Lower leg skin (tissue), 4 donors: Measurements from ENCODE around the gene MFF. TPM values are rescaled to one million over a fixed set of nuclear protein-coding genes. Genes with fewer than 3 reads are reported as not detected.
"Not testable (repeated sequence)": the region's sequence is repeated elsewhere in the genome, so short reads cannot be mapped to it uniquely, and the experiment has no call there.

Source experiments
- DNase-seq, 2 donors: peaks; one replicate each; pipeline ENCODE4 v3.0.0-alpha.2; 2019; ENCODE audit warnings: low spot score in 2 of 2
- H3K4me3 ChIP-seq: fragments of 200-600 bp; sonication (generic); 2 replicates; pipeline ENCODE4 v1.5.1; 2017; ENCODE audit warnings: mild to moderate bottlenecking, low read depth; ENCODE audit not compliant: poor library complexity, severe bottlenecking
- POLR2A ChIP-seq, 2 donors: fragments of 450-650 bp; IDR thresholded peaks; one replicate each; pipeline ENCODE4 v1.6.1; 2016 to 2017; ENCODE audit warnings: antibody characterized with exemption in 2 of 2, mild to moderate bottlenecking in 1 of 2, moderate library complexity in 1 of 2
- WGBS, 2 donors: methylation state at CpG; one replicate each; pipeline ENCODE4 v1.1.5; 2018; 5-methylcytosine and 5-hydroxymethylcytosine counted together
- intact Hi-C: fragments of 100-400 bp; cut with DNase I; formaldehyde crosslinking; loops from one replicate; pipeline ENCODE4 v1.15.0; 2023; ENCODE audit warnings: low total_unique reads
- total RNA-seq, 4 donors: library from RNA; depleted of rRNA; stranded (reverse); fragments of >200 nt; gene quantifications; one replicate each; pipeline ENCODE4 v1.1.0, GENCODE V29; 2016
- TF ChIP-seq, protein P1 (sequence below), 3 donors: fragments of 450-650 bp; IDR thresholded peaks; one replicate each; pipeline ENCODE4 v1.5.1; 2016; ENCODE audit warnings: antibody characterized with exemption in 3 of 3, mild to moderate bottlenecking in 3 of 3, moderate library complexity in 2 of 3

Gene MFF
- total RNA-seq, 4 donors from 2014 or later: 76.6 to 105 (median 83.3) TPM

DNA sequence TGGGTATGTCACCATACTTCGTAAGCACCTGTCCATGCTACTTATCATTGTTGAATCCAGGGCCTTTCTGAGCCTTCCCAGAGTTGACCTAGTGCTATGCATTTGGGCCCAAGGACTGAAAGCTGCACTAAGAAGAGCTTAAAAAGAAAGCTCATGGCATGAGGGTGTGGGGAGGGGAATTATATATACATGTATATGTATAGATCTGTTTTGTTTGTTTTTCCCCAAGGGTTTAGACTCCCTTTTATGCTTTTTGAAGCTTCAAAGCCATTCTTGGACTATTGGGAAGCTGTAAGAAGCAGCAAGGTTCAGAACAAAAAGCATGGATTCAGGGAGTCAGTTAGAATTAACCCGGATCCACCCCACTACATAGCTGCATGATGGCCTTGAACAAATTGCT, 23.3 kb downstream of the MFF start:
- 61 to 97% methylated on average over 2 of the region's 2 CpGs for whole genome bisulfite sequencing, 2 donors
- TF ChIP-seq, protein P1, sequence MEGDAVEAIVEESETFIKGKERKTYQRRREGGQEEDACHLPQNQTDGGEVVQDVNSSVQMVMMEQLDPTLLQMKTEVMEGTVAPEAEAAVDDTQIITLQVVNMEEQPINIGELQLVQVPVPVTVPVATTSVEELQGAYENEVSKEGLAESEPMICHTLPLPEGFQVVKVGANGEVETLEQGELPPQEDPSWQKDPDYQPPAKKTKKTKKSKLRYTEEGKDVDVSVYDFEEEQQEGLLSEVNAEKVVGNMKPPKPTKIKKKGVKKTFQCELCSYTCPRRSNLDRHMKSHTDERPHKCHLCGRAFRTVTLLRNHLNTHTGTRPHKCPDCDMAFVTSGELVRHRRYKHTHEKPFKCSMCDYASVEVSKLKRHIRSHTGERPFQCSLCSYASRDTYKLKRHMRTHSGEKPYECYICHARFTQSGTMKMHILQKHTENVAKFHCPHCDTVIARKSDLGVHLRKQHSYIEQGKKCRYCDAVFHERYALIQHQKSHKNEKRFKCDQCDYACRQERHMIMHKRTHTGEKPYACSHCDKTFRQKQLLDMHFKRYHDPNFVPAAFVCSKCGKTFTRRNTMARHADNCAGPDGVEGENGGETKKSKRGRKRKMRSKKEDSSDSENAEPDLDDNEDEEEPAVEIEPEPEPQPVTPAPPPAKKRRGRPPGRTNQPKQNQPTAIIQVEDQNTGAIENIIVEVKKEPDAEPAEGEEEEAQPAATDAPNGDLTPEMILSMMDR (IDR thresholded peaks at IDR 0.05): no peak
- no peak for TF ChIP-seq POLR2A (IDR thresholded peaks at IDR 0.05)
- no peak overlapping the region for H3K4me3 ChIP-seq
- intact Hi-C loops: no loop called here
- DNase-seq: no peak

DNA sequence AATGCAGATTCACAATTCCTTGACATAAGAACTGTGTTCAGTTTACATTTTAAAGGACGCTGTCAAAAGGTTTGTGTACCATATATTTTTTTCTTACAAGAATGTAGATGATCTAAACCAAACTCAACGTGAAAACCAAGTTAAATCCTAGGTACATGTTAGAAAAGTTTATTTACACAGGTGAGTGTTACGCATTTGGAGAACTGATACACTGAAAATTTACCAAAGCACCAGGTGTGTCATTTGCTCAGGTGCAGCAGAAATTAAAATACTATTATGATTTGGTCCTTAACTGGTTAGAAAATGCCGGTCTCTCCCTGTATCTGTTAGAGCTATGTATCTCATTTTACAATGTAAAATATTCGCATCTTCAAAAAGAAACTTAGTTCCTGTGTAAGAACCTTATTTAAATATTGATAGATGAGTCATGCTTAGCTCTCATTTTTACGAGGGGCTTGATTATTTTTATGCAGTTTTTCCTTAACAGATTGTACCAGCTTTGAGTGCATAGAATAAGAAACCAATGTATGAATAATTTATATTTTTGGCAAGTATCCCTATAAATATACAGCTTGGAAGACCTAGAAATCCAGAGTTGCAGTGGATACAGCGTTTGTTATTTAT, 25.1 kb downstream of the MFF start:
- TF ChIP-seq, protein P1 (IDR thresholded peaks at IDR 0.05): no peak
- no peak for TF ChIP-seq POLR2A (IDR thresholded peaks at IDR 0.05)
- intact Hi-C loops: no loop called here
- no peak overlapping the region for H3K4me3 ChIP-seq
- WGBS, 2 donors: 90 to 94% methylated on average over 7 of the region's 7 CpGs
- DNase-seq: no peak

DNA sequence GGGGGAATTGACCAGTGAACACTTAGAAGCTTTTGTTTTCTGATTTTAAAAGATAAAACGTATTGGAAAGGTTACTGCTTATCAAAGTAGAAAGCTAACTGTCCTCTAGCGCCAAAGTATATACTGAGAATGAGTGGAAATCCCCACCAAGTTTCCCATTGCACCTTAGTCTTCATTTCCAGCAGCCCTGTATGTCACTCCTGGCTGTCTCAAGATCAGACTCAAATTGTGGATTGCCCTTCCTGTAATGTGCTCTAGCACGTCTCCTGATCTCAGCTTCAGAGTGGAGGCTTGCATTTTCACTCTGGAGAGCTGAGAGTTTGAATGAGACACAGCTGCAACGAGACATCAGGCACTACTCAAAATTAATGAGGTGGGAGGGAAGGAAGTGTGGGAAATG, 26.6 kb downstream of the MFF start:
- DNase-seq: no peak
- TF ChIP-seq, protein P1 (IDR thresholded peaks at IDR 0.05): no peak
- TF ChIP-seq POLR2A (IDR thresholded peaks at IDR 0.05): no peak
- WGBS, 2 donors: 63 to 67% methylated on average over 4 of the region's 4 CpGs
- H3K4me3 ChIP-seq: no peak overlapping the region
- intact Hi-C loops: no loop called here

DNA sequence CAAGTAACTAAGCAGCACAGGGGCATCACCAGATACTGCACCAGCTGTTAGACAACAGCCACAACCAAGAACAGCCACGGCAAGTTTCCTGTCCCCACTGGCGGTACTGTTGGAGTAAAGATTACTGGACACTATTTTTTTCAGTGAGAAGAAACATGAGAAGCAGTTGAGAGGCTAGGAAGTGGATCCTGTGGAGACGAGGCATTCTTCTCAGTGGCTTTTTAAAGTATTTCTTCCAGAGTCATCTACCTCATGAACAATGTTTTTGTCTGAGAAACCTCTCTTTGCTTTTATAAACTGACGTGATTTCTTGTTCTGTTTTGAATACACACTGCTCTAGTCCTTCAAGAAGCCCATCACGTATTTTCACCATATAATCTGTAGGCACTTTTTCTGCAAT, 35.3 kb downstream of the MFF start:
- H3K4me3 ChIP-seq: no peak overlapping the region
- no peak for DNase-seq
- intact Hi-C loops: no loop called here
- 86 to 94% methylated on average over 5 of the region's 5 CpGs for WGBS, 2 donors
- TF ChIP-seq, protein P1 (IDR thresholded peaks at IDR 0.05): no peak
- no peak for TF ChIP-seq POLR2A (IDR thresholded peaks at IDR 0.05)

DNA sequence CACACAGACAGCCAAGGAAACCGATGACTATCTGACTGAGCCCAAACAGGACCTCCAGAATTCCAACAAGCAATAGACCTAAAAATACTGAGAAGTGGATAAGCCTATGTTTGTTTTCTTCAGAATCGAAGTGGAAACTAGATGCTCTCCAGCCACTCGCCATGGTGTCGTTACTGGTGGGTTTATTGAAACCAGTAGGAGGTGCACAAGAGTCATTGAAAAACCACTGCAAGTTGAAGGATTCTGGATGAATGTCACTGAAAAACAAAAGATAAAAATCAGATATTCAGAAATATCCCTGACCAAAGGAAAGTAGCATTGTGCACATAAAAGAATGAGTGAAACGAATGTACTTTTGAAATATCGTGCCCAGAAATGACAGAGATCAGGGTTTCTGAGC, 38.7 kb downstream of the MFF start:
- WGBS, 2 donors: 94 to 95% methylated on average over 6 of the region's 6 CpGs
- intact Hi-C loops: no loop called here
- no peak overlapping the region for H3K4me3 ChIP-seq
- no peak for DNase-seq
- TF ChIP-seq POLR2A (IDR thresholded peaks at IDR 0.05): no peak
- TF ChIP-seq, protein P1 (IDR thresholded peaks at IDR 0.05): no peak

DNA sequence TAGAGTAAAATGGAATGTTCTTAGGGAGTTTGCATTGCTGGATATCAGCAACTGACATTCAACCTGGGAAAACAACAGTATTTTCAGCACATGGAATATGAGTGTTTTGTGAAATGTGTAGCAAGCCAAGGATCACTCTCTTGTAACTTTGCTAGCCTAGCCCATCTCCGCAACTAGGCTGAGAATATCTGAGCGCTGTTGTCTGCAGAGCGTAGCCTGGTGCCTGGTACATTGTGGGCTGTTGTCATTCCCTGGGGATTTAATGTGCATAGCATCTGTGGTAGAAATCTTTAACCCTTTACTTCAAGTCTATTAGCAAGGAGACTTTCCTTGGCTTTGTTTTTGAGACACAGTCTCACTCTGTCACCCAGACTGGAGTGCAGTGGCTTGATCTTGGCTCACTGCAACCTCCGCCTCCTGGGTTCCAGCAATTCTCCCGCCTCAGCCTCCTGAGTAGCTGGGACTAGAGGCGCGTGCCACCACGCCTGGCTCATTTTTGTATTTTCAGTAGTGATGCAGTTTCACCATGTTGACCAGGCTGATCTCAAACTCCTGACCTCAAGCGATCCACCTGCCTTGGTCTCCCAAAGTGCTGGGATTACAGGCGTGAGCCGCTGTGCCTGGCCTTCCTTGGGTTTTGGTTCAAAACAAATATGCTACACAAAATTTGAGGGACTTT, 39.7 kb downstream of the MFF start:
- intact Hi-C loops, DNase-seq, H3K4me3 ChIP-seq: not testable (repeated sequence)
- 86 to 87% methylated on average over 11 of the region's 11 CpGs for WGBS, 2 donors
